Measurements from ENCODE around the gene QSER1.

- TF ChIP-seq CTCF (IDR thresholded peaks at IDR 0.05) (no peak), POLR2A (IDR thresholded peaks at IDR 0.05) (no peak)
Measured at GRCh38 chr11:32916361-32916760, 23.8 kb downstream of the QSER1 start.

Data from heart left ventricle (tissue), 13 donors.